Mesothelial cell of epicardium (in vitro differentiated cells): ENCODE results near the gene PLEKHA5. TPM values are rescaled to one million over a fixed set of nuclear protein-coding genes. Genes with fewer than 3 reads are reported as not detected.

Source experiments
- DNase-seq, 2 experiments: peaks; one replicate each; pipeline ENCODE4 v3.0.0; 2021; ENCODE audit warnings: low spot score in 2 of 2; ENCODE audit not compliant: unreplicated experiment in 2 of 2
- H3K27ac Mint-ChIP-seq: 2 replicates; pipeline ENCODE4 v1.8.0; 2021; ENCODE audit warnings: mixed read lengths
- H3K27me3 Mint-ChIP-seq: 2 replicates; pipeline ENCODE4 v1.8.0; 2021; ENCODE audit warnings: low read depth, mixed read lengths
- H3K36me3 Mint-ChIP-seq: 2 replicates; pipeline ENCODE4 v1.8.0; 2021; ENCODE audit warnings: mixed read lengths
- H3K4me1 Mint-ChIP-seq: 2 replicates; pipeline ENCODE4 v1.8.0; 2021; ENCODE audit warnings: mixed read lengths
- H3K4me3 Mint-ChIP-seq: 2 replicates; pipeline ENCODE4 v1.8.0; 2021; ENCODE audit warnings: mild to moderate bottlenecking, moderate library complexity, mixed read lengths
- H3K9me3 Mint-ChIP-seq: 2 replicates; pipeline ENCODE4 v1.8.0; 2021; ENCODE audit warnings: mixed read lengths
- total RNA-seq: library from RNA; stranded (reverse); gene quantifications from 3 replicates; pipeline ENCODE4 v1.2.1, GENCODE V29; 2021
- TF ChIP-seq, protein P1 (sequence below): fragments of 200-600 bp; sonication (generic); IDR thresholded peaks from one replicate; pipeline ENCODE4 v1.5.0; 2021; ENCODE audit warnings: antibody characterized with exemption; ENCODE audit not compliant: unreplicated experiment

The PLEKHA5 gene
- total RNA-seq, 1 donor from 2014 or later = 52.0 TPM

DNA sequence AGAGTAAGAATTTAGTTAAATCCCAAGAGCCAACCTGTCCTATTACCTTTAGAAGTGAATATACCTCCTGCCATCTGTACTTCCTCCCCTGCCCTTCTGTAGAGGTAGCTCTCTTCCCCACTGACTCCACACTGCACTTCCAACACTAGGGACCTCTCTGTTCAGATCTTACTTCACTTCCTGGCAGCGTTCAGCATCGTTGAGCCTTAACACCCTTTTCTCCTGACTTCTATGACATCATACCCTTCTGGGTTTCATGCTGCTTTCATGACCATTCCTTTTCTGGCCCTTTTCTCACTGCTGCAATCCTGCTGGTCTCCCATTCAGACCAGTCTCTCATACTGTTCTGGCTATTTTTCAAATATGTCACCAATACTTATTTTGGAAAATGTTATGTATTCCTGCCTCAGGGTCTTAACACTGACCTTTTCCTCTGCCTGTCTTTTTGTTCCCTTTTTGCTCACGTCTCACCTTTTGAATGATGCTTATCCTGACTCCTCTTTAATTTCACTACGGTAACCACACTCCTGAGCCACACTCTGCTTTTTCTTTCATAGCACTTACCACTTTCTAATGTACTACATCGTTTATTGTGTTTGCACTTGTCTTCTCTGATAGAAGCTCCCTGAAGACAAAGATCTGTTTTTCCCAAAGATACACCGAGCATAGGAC, 67.6 kb downstream of the PLEKHA5 start:
- Mint-ChIP-seq H3K27me3 (no peaks in the 10 kb centered on the region), H3K27ac (no peak overlapping the region), H3K9me3 (peaks cover 4% of the 10 kb centered on the region), H3K4me1 (peaks cover 3% of the 10 kb centered on the region), H3K4me3 (no peak overlapping the region), H3K36me3 (peaks cover 4% of the 10 kb centered on the region)
- TF ChIP-seq, protein P1, sequence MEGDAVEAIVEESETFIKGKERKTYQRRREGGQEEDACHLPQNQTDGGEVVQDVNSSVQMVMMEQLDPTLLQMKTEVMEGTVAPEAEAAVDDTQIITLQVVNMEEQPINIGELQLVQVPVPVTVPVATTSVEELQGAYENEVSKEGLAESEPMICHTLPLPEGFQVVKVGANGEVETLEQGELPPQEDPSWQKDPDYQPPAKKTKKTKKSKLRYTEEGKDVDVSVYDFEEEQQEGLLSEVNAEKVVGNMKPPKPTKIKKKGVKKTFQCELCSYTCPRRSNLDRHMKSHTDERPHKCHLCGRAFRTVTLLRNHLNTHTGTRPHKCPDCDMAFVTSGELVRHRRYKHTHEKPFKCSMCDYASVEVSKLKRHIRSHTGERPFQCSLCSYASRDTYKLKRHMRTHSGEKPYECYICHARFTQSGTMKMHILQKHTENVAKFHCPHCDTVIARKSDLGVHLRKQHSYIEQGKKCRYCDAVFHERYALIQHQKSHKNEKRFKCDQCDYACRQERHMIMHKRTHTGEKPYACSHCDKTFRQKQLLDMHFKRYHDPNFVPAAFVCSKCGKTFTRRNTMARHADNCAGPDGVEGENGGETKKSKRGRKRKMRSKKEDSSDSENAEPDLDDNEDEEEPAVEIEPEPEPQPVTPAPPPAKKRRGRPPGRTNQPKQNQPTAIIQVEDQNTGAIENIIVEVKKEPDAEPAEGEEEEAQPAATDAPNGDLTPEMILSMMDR = no peak
- DNase-seq = no peak

DNA sequence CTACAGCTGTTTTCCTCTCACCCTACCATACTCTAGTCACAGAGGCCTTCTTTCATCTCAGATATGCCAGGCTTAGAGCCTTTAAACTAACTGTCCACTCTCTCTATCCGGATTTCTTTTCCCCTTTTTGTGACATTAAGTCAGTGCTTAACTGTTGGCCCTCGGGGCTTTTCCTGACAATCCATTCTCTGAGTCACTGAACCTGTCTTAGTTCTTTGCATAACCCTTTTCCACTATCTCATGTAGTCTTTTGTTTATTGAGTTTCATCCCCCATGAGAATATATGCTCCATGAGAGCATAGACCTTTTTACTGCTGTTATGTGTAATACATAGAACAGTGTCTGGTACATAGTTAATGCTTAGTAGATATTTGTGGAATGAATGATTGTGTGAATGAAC, 68.7 kb downstream of the PLEKHA5 start:
- peaks cover 4% of the 10 kb centered on the region for H3K36me3 Mint-ChIP-seq
- TF ChIP-seq, protein P1 = no peak
- H3K27me3 Mint-ChIP-seq = no peaks in the 10 kb centered on the region
- H3K9me3 Mint-ChIP-seq = peaks cover 4% of the 10 kb centered on the region
- H3K4me1 Mint-ChIP-seq = peaks cover 3% of the 10 kb centered on the region
- H3K4me3 Mint-ChIP-seq = no peak overlapping the region
- H3K27ac Mint-ChIP-seq = no peak overlapping the region
- DNase-seq = no peak

DNA sequence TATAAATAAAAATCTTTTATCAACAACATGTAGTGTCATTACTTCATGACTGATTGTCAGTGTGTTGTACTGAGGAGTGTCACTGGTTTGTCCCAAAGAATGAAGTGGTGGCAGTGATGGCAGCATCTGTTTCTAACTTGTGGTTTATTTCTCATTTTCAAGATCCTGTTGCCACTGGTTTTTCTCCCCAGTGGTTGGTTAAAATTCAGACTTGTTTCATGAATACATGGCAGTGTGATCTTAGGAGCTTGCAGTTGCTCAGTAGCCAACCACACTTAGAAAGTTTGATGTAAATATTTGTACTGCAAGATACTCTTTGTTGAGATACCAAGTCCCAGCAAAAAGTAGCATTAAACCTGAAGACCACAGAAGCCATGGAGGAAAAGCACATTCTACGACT, 69.8 kb downstream of the PLEKHA5 start:
- Mint-ChIP-seq H3K27me3 (no peaks in the 10 kb centered on the region), H3K4me3 (no peak overlapping the region), H3K36me3 (peaks cover under 1% of the 10 kb centered on the region), H3K9me3 (peaks cover under 1% of the 10 kb centered on the region), H3K4me1 (peaks cover 3% of the 10 kb centered on the region), H3K27ac (no peak overlapping the region)
- TF ChIP-seq, protein P1 = no peak
- no peak for DNase-seq

DNA sequence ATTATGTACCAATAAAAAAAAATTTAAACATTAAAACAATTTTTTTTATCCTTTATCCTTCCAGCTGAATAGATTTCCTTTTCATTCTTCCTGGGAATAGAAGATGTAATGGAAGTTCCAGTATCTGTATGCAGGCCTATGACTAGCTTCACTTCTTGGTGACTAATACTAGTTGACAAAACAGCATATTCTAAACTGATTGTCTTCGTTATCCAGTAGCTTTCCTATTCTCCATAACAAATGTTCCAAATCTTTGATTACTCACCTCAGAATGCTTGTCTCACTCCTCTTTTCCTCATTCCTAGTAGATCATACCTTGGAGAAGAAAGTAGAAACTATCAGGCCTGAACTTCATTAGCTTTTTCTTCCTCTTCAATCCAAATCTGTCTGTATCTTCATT, 70.7 kb downstream of the PLEKHA5 start:
- no peak overlapping the region for H3K4me3 Mint-ChIP-seq
- peaks cover 5% of the 10 kb centered on the region for H3K4me1 Mint-ChIP-seq
- TF ChIP-seq, protein P1 = no peak
- H3K27me3 Mint-ChIP-seq = no peaks in the 10 kb centered on the region
- H3K27ac Mint-ChIP-seq = no peak overlapping the region
- H3K36me3 Mint-ChIP-seq = no peaks in the 10 kb centered on the region
- no peaks in the 10 kb centered on the region for H3K9me3 Mint-ChIP-seq
- DNase-seq = no peak

DNA sequence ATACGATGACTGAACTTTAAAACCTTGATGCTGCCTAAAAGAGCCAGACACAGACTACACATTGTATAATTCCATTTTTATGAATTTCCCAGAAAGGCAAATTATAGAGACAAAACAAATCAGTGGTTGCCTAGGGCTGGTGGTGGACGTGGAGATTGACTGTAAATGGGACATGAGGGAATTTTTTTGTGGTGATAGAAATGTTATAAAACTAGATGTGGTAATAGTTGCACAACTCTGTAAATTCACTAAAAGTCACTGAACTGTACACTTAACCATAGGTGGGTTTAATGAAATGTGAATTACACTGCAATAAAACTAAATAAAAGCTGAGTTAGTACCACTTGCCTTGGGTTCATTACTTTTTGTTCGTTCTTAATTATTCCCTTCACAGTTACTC, 72.1 kb downstream of the PLEKHA5 start:
- Mint-ChIP-seq H3K4me1 (peaks cover 9% of the 10 kb centered on the region), H3K27ac (no peak overlapping the region), H3K27me3 (no peaks in the 10 kb centered on the region), H3K4me3 (no peak overlapping the region), H3K9me3 (no peaks in the 10 kb centered on the region), H3K36me3 (no peaks in the 10 kb centered on the region)
- TF ChIP-seq, protein P1 = no peak
- DNase-seq = no peak
